Activated naive CD4-positive, alpha-beta T cell treated with Interleukin-2 at 50 U/mL for 16 hours (primary cell): Measurements from ENCODE around the gene VPS37B.
"Not testable (repeated sequence)": the region's sequence is repeated elsewhere in the genome, so short reads cannot be mapped to it uniquely, and the experiment has no call there.

Experiments
- DNase-seq: peaks from one replicate; pipeline ENCODE4 v3.0.0-alpha.2; 2020

The VPS37B gene

DNA sequence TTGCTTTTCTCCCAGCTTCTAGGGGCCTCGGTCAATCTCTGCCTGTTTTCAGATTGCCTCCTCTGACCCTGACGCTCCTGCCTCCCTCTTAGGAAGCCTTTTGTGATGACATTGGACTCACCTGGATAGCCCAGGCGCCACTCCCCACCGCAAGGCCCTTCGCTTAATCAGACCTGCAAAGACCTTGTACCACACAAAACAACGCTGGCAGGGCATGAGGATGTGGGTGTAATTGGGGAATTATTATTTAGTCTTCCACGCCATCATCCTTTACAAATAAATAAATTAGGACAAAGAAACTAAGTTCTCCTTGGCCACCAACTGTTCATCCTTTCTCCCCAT lies 7.7 kb upstream of the VPS37B start:
- DNase-seq: no peak

DNA sequence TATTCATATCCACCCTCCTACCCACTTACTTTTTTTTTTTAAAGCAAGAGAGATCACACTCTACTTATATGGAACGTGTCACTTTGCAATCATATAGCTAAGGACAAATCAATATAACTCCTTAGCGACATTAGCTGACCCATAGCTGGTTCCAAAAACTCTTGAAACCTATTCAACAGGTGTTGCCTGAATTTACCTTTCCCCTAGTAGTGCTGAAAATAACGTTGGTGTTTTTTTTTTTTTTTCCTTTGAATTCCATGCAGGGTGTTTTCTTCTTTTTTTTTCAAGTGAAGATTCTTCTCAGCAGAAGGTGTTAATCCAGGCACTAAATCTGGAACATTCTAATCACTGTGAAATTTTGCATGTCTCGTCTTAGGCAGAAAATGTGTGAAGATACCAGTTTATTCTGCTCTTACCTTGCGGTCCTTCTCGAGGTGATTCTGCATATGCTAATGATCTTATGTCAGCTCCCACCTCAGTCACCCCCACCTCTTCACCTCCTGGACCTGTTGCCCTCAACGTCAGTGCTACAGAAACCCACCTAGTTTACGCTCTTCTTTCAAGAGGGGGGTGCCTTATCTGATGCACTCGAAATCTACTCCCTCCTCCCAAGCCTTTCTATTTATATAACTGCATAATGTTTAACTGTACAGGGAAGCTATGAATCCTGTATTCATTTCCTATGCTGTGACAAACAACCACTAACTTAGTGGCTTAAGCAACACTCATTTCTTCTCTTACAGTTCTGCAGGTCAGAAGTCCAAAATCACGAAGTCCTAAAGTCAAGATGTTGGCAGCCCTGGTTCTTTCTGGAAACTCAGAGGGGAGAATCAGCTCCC lies 7.1 kb upstream of the VPS37B start:
- DNase-seq: no peak

DNA sequence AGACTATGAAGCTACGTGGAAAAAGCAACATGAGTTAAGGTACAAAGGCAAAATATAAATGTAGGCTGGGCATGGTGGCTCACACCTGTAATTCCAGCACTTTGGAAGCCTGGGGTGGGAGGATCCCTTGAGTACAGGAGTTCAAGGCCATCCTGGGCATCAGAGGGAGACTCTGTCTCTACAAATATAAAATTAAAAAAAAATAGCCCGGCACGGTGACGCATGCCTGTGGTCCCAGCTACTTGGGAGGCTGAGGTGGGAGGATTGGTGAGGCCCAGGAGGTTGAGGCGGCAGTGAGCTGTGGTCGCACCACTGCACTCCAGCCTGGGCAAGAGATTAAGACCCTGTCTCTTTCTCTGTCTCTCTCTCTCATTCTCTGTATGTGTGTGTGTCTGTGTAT lies 4.0 kb upstream of the VPS37B start:
- DNase-seq: no peak

DNA sequence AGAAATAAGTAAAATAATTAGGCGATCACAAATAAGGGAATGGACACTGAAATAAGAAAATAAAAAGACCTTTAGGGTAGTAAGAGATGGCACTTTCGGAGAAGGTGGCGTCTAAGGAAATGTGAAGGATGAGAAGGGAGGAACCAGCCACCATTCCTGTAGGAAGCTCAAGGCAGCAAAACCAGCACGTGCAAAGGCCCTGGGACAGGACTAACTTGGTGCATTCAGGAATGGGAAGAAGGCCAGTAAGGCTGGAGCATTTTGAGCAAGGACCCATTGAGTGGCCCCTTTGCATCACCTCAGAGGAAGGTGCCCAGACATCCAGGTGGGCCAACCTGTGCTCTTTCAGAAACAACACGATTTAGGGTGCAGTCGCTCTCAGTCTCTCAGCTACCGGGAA lies 738 bp upstream of the VPS37B start:
- no peak for DNase-seq

DNA sequence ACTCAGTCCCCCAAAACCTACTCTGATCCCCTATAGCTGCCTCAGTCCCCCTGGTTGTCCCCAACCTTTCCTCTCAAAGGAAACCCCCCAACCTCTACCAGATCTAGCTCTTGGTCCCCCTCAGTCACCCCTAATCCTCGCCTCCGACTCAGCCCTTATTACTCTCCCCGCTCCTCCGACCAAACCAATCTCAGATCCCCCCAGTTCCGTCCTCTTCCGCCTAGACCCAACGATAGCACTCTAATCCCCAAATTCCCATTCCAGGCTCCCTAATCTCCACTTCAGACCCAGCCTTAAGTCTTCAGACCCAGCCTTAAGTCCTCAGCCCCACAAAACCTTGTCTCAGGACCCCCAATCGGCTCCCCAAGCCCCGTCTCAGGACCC lies 612 bp downstream of the VPS37B start:
- DNase-seq: no peak

DNA sequence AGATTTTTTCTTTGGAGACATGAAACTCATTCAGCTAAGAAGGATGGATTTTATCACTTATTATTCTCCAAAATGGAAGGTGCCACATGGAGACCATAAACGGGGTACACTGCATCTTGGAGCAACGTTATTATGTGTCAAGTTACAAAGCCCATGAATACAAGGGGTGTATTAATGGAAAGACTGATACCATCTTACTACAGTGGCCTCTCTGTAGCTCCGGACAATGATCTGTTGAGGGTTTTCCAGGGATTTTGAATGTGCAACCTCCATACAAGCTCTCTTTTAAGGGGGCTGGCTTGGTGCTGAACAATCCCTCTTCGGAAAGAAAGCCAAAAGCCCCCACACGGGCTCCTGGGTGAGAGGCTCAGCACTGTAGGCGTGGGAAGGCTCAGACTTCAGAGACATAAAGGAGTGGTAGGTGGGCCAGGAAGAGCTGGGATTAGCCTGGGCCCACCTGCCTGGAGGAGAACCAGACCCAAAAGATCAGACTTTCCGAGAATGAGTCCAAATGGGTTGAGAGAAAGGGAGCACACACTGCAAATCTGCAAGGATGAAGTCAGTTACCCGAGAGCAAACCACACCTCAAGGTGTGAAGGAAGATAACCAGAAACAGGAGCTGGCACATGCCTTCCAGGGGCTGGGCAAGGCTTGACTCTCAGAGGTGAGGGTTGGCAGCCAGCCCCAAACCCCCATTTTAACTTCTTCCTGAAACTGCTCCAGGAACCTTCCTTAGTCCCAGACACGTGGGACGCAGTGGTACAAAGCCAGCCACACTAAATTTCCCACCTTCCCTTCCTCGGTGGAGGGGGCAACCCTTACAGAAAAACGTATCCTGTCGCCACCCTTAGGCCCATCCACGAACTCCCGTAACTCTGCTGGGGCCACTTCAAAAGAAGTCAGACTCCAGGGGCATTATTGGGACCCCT lies 1.5 kb downstream of the VPS37B start:
- no peak for DNase-seq

GRCh38 chr12:122893208-122894153 lies 2.4 kb downstream of the VPS37B start:
- DNase-seq: no peak

DNA sequence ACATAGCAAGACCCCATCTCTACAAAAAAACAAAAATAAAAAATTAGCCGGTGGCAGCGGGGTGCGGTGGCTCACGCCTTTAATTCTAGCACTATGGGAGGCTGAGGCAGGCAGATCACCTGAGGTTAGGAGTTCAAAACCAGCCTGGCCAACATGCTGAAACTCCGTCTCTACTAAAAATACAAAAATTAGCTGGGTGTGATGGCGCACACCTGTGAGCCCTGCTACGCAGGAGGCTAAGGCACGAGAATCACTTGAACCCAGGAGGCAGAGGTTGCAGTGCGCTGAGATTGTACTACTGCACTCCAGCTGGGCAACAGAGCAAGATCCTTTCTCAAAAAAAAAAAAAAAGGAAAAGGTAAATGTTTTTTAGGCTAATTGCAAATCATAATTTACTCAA lies 3.2 kb downstream of the VPS37B start:
- DNase-seq: not testable (repeated sequence)

GRCh38 chr12:122891661-122892525 lies 4.0 kb downstream of the VPS37B start:
- DNase-seq: no peak

- DNase-seq: no peak
These were observed 6.0 kb downstream of the VPS37B start for GRCh38 chr12:122889761-122890520.

GRCh38 chr12:122888232-122888752 lies 7.6 kb downstream of the VPS37B start:
- DNase-seq: peak; percentile 53

GRCh38 chr12:122887819-122888212 lies 8.1 kb downstream of the VPS37B start:
- DNase-seq: no peak

GRCh38 chr12:122886851-122887818 lies 8.8 kb downstream of the VPS37B start:
- peak; percentile 65 for DNase-seq

DNA sequence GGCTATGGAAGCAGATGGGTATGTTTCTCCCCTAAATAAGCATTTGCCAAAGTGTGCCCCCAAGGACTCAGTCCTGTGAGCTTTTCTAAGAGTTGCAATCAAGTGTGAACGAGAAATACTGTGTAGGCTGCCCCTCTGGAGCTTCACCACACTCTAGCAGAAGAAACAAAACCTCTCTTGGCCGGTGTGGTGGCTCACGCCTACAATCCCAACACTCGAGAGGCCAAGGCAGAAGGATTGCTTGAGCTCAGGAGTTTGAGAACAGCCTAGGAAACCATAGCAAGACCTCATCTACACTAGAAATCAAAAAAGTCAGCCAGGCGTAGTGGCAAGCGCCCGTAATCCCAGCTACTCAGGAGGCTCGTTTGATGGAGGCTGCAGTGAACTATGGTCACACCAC lies 9.8 kb downstream of the VPS37B start:
- no peak for DNase-seq

GRCh38 chr12:122884860-122885259 lies 11.1 kb downstream of the VPS37B start:
- DNase-seq: no peak

DNA sequence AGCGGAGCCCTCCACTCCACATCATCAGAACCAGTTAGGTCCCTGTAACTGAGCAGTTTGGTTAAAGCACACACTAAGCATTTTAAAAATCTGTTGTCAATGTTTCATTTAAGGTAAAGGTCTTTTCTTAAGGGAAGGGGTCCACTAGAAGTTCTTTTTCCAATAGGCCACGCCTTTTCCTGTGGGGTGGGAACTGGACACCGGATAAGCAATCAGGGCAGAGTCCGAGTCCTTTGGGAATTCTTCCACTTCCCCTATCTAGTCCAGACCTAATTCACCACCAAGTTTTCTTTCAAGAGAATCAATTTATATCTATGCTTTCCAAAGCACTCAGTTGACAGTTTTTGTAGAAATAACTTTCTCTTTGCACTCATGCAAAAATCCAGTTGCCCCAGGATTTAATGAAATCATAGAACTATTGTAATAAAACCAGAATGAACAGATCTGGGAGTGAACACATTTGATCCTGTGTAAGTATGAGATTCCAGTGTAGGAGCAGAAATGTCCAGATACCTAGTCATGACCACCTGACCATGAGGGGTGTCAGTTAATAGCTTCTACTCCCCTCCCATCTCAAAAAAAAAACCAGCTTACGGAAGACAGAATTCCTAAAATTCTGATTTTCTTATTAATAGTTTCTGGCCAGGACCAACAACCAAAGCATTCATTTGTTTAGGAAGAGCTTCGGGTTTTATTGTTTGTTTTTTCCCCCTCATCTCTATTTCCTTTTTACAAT lies 11.7 kb downstream of the VPS37B start:
- no peak for DNase-seq

- DNase-seq: no peak
These were observed 12.9 kb downstream of the VPS37B start for GRCh38 chr12:122882908-122883558.

DNA sequence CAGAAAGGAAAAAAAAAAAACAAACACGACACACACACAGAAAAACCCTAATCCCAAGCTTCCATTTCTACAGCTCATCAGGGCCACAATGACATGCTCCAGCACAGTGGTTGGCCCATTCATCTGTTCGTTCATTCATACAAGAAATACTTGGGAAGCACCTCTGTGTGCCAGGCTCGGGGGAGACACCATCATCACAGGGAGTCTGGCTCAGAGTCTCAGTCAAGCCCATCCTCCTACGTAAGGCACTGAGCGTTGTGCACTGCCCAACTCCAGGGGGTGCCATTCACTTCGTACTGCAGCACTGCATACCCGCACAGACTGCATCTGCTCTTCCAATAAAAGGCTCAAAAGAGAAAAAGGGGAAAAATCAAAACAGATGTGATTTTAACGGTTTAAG lies 15.3 kb downstream of the VPS37B start:
- no peak for DNase-seq
